ENCODE data around the gene PARD3B. TPM values are rescaled to one million over a fixed set of nuclear protein-coding genes. Genes with fewer than 3 reads are reported as not detected.

Gene PARD3B
- total and polyA plus RNA-seq, 2 of the 8 experiments (the other 6 are each of a cell fraction or from before 2014, with no cell fraction given): 1.2 to 5.7 TPM

- TF ChIP-seq CHD7 (IDR thresholded peaks at IDR 0.05; ENCODE audit: insufficient replicate concordance, low read length): no peak
- no peak for TF ChIP-seq KDM5A (IDR thresholded peaks at IDR 0.05; ENCODE audit: low read length)
- no peak for TF ChIP-seq TBP (IDR thresholded peaks at IDR 0.05; ENCODE audit: low read depth, low read length)
- no peak for TF ChIP-seq RFX5 (IDR thresholded peaks at IDR 0.05; ENCODE audit: borderline replicate concordance, low read depth, low read length)
- TF ChIP-seq PHF8 (conservative IDR thresholded peaks at IDR 0.05; ENCODE audit: low read depth, low read length): no peak
- TF ChIP-seq ASH2L (IDR thresholded peaks at IDR 0.05; ENCODE audit: low read length): no peak
- TF ChIP-seq HDAC2 (IDR thresholded peaks at IDR 0.05; ENCODE audit: borderline replicate concordance in 1 of 2, low read depth in 2 of 2, low read length in 2 of 2): no peak
- TF ChIP-seq SIRT6 (IDR thresholded peaks at IDR 0.05; ENCODE audit: low read length): no peak
- TF ChIP-seq CREB1 (IDR thresholded peaks at IDR 0.05): no peak
- TF ChIP-seq TEAD4 (IDR thresholded peaks at IDR 0.05; ENCODE audit: low read depth, low read length): no peak
- TF ChIP-seq TAF7 (optimal IDR thresholded peaks at IDR 0.05; ENCODE audit: borderline replicate concordance, low read depth, low read length): no peak
- no peak for TF ChIP-seq BRCA1 (IDR thresholded peaks at IDR 0.05; ENCODE audit: low read depth, low read length)
Observed at GRCh38 chr2:205510345-205510744, 965.1 kb downstream of the PARD3B start (continued).

Data from H1 (cell line).